Muscle layer of colon (tissue), 2 donors: Measurements from ENCODE around the gene TPSB2.

Experiments used
- H3K27ac ChIP-seq: one replicate; pipeline ENCODE4 v1.7.0; 2013; ENCODE audit warnings: low read depth, mild to moderate bottlenecking, low read length, moderate library complexity
- H3K27me3 ChIP-seq, 2 donors: one replicate each; pipeline ENCODE4 v1.7.0; 2013; ENCODE audit warnings: low read length in 2 of 2, mild to moderate bottlenecking in 2 of 2; ENCODE audit not compliant: insufficient read depth in 2 of 2, control insufficient read depth in 1 of 2
- H3K36me3 ChIP-seq: one replicate; pipeline ENCODE4 v1.7.0; 2013; ENCODE audit warnings: mild to moderate bottlenecking, low read length; ENCODE audit not compliant: insufficient read depth
- H3K4me1 ChIP-seq: one replicate; pipeline ENCODE4 v1.7.0; 2013; ENCODE audit warnings: mild to moderate bottlenecking, low read length; ENCODE audit not compliant: insufficient read depth
- H3K4me3 ChIP-seq, 2 donors: one replicate each; pipeline ENCODE4 v1.7.0; 2013; ENCODE audit warnings: low read length in 2 of 2, low read depth in 1 of 2, mild to moderate bottlenecking in 1 of 2, moderate library complexity in 1 of 2
- H3K9ac ChIP-seq: one replicate; pipeline ENCODE4 v1.7.0; 2013; ENCODE audit warnings: low read length
- H3K9me3 ChIP-seq: one replicate; pipeline ENCODE4 v1.7.0; 2013; ENCODE audit warnings: mild to moderate bottlenecking, low read length
- donor health status: abdominal sarcoma.
- donor health status: Adenocarcinoma of cecum.

Gene TPSB2

DNA sequence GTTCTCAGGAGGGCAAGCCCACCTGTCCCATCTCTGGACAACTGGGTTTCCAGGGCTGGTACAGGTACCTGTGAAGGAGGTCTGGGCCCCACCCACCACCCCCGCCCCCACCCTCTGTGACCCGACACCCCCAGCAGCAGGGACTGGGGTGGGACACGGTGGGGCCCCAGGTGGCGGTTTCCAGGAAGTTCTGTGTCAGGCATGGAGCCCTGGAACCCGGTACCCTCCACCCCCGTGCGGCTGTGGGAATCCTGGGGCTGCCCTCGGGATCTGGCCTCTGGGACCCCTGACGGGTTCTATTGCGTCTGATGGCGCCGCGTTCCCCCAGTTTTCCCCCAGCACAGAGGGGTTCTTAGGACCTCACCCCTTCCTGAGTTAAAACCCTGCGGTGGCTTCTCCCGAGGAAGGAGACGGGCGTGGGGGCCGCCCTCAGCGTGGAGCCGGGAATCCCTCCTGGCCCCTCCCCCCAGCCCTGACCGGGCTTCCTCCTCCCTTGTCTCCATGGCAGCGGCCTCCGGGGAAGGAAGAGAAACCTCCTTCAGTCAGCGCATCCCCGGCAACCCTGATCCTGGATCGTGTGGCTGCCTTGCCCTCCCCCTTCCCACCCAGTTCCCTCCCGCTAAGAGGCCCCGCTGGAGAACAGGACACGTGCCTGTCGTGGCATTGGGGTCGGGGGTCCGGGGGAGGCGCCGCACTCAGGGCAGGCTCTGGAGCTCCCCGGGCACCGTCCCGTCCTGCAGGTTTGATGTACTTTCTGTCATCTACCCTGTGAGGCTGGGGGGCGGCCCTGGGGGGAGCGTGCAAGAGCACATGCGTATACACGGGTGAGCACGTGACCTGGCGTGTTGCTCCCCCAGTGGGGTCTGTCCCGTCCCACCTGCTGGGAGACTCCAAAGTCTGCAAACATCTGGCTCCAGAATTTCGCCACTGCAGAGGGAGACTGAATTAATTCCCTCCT, 46.8 kb downstream of the TPSB2 start:
- Histone ChIP-seq H3K4me3 (no peak overlapping the region), H3K27ac (peak overlapping the region; percentile 93), H3K36me3 (peaks cover 3% of the 10 kb centered on the region), H3K9ac (no peak overlapping the region), H3K9me3 (no peaks in the 10 kb centered on the region), H3K4me1 (peaks cover 54% of the 10 kb centered on the region), H3K27me3 (no peaks in the 10 kb centered on the region)

DNA sequence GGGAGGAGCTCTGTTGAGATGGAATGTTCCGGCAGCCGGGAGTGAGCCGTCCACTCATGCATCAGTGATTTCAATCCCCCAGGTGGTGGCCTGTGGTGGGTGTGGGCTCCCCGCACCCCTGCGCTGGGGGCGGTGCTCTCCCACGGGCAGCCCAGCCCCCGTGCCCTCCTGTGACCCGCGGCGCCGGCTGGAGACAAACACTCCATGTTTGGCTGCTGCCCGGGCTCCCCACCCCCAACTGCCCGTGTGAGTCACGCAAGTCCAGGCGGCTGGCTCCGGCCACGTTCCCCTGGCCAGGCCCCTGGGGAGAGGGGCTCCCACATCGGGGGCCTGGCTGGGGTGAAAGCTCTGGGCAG, 47.7 kb downstream of the TPSB2 start:
- H3K27ac ChIP-seq = peak overlapping the region; percentile 93
- H3K9me3 ChIP-seq = no peaks in the 10 kb centered on the region
- no peak overlapping the region for H3K9ac ChIP-seq
- H3K4me3 ChIP-seq = peak overlapping the region in 1 of 2 donors; percentile 8
- H3K36me3 ChIP-seq = peaks cover 3% of the 10 kb centered on the region
- H3K4me1 ChIP-seq = peaks cover 54% of the 10 kb centered on the region
- no peaks in the 10 kb centered on the region for H3K27me3 ChIP-seq

DNA sequence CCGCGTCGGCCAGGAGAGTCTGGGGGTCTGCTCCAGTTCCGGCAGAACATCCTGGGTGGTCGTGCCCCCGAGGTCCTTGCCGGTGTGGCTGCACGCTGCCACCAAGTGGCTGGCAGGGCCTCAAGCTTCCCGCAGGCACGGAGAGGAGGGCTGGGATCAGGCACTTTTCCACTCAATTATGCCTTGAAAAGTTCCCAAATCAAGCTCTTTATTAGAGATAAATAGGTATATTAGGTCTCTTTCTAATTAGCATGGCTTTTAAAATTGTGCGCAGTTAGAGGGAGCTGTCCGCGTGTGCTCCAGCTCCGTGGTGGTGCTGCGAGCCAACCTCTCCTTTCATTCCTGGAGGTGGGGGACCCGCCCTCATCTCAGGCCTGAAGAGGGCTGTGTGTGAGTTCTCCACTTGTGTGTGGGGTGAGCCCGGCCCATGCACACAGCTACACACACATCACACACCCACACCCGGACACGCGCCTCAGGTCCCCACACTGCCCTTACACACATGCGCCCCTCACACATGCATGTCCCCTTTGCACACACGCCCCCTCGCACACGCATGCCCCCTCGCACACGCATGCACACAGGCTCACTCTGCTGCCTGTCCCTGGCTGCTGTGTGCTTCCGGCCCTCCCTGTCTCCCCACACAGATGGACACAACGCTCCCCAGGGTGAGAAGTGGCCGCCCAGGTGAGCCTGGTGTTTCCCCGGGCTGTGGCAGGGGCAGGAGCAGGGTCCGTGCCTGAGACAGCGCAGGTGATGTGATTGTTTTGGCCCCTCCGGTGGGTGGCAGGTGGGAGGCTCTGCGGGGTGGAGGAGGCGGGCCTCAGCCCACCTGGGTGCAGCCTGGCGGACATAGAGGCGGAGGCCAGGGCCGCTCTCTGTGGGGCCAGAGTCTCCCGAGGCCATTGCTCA, 48.3 kb downstream of the TPSB2 start:
- H3K27ac ChIP-seq = peak overlapping the region; percentile 93
- H3K9me3 ChIP-seq = no peaks in the 10 kb centered on the region
- no peaks in the 10 kb centered on the region for H3K27me3 ChIP-seq
- H3K4me3 ChIP-seq = peak overlapping the region in 1 of 2 donors; percentile 16
- H3K36me3 ChIP-seq = peaks cover 3% of the 10 kb centered on the region
- H3K4me1 ChIP-seq = peaks cover 57% of the 10 kb centered on the region
- H3K9ac ChIP-seq = no peak overlapping the region

DNA sequence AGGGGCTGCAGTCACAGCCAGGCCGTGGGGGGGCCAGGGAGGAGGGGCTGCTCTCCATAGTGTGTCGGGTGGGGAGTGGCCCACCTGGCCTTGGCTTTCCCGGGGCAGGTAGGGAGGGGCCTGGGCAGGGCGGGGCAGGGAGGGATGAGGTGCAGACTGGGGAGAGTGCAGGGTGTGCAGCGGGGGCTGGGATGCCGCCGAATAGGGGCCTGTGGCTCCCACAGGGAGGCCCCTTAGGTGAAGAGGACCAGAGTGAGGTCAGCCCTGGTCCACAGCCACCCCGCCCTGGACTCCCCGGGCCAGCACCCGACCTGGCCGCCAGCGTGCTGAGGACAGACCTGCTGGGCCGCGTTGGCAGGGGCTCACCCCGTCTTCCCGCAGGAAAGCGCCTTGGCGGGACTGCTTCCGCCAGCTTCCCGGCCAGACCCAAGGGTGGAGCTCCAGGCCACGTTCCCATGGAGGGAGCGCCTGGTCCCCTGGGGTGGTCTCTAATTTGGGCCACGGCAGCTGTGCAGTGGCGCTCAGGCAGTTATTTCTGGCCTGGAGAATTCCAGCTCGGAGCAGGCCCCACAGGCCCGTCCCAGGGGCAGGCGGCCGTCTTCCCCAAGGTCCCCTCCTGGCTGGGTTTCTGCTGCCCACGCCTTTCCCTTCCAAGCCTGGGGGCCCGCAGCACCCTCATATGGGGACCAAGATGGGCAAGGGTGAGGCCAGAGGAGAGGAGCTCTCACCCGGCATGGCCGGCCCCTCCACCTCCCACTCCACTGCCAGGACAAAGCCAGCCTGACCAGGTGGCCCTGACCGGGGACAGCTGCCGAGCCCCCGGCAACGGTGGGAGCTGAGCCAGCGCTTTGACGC, 49.2 kb downstream of the TPSB2 start:
- H3K27me3 ChIP-seq = no peaks in the 10 kb centered on the region
- peak overlapping the region; percentile 80 for H3K27ac ChIP-seq
- H3K9me3 ChIP-seq = no peaks in the 10 kb centered on the region
- H3K4me3 ChIP-seq = no peak overlapping the region
- H3K9ac ChIP-seq = no peak overlapping the region
- H3K4me1 ChIP-seq = peaks cover 65% of the 10 kb centered on the region
- peaks cover 7% of the 10 kb centered on the region for H3K36me3 ChIP-seq
